Measurements from ENCODE around the gene C17orf107.

C17orf107 gene

GRCh38 chr17:4877089-4877488, 22.2 kb upstream of the C17orf107 start:
- DNase-seq, result no peak

- DNase-seq, result no peak
Measured at GRCh38 chr17:4879601-4880000, 19.7 kb upstream of the C17orf107 start.

GRCh38 chr17:4880857-4881256, 18.5 kb upstream of the C17orf107 start:
- no peak for DNase-seq

GRCh38 chr17:4881761-4882555, 17.4 kb upstream of the C17orf107 start:
- DNase-seq, result no peak

GRCh38 chr17:4884489-4884888, 14.8 kb upstream of the C17orf107 start:
- no peak for DNase-seq

GRCh38 chr17:4886830-4887229, 12.5 kb upstream of the C17orf107 start:
- DNase-seq, result no peak

- no peak for DNase-seq
Measured at GRCh38 chr17:4887581-4887980, 11.8 kb upstream of the C17orf107 start.

GRCh38 chr17:4891411-4892410, 7.6 kb upstream of the C17orf107 start:
- no peak for DNase-seq

- no peak for DNase-seq
Measured at GRCh38 chr17:4892499-4893221, 6.7 kb upstream of the C17orf107 start.

GRCh38 chr17:4893272-4893671, 6.1 kb upstream of the C17orf107 start:
- no peak for DNase-seq

- no peak for DNase-seq
Measured at GRCh38 chr17:4893721-4894560, 5.4 kb upstream of the C17orf107 start.

GRCh38 chr17:4895121-4895520, 4.2 kb upstream of the C17orf107 start:
- DNase-seq, result no peak

GRCh38 chr17:4895657-4896331, 3.5 kb upstream of the C17orf107 start:
- no peak for DNase-seq

- no peak for DNase-seq
Measured at GRCh38 chr17:4896332-4897197, 2.8 kb upstream of the C17orf107 start.

GRCh38 chr17:4897198-4897687, 2.1 kb upstream of the C17orf107 start:
- DNase-seq, result no peak

GRCh38 chr17:4897785-4898184, 1.6 kb upstream of the C17orf107 start:
- DNase-seq, result no peak

- DNase-seq, result no peak
Measured at GRCh38 chr17:4898351-4898750, 985 bp upstream of the C17orf107 start.

- no peak for DNase-seq
Measured at GRCh38 chr17:4898927-4899326, 409 bp upstream of the C17orf107 start.

GRCh38 chr17:4900231-4901107, 1.1 kb downstream of the C17orf107 start:
- no peak for DNase-seq
